H1 (cell line): ENCODE data around the gene C1orf56. TPM values are rescaled to one million over a fixed set of nuclear protein-coding genes. Genes with fewer than 3 reads are reported as not detected.

Experiments
- BRCA1 ChIP-seq: IDR thresholded peaks from 2 replicates; pipeline ENCODE4 v1.6.1; 2012; ENCODE audit warnings: low read depth, low read length, improper control_type of control experiment
- CHD1 ChIP-seq: IDR thresholded peaks from 2 replicates; pipeline ENCODE4 v1.6.1; 2012; ENCODE audit warnings: low read depth, low read length, improper control_type of control experiment
- CREB1 ChIP-seq: IDR thresholded peaks from 2 replicates; pipeline ENCODE4 v1.6.1; 2012; ENCODE audit warnings: inconsistent platforms
- CTBP2 ChIP-seq: IDR thresholded peaks from 2 replicates; pipeline ENCODE4 v1.7.0; 2011; ENCODE audit warnings: borderline replicate concordance, mild to moderate bottlenecking, moderate library complexity, mixed read lengths, low read length; ENCODE audit not compliant: insufficient read depth, insufficient read length
- EP300 ChIP-seq, 2 experiments: IDR thresholded peaks; 1 replicate in 1 of 2; 2 replicates in 1 of 2; pipeline ENCODE4 v1.6.1; 2011 to 2012; ENCODE audit warnings: low read depth in 2 of 2, low read length in 2 of 2, mild to moderate bottlenecking in 2 of 2, borderline replicate concordance in 1 of 2, inconsistent platforms in 1 of 2, moderate library complexity in 1 of 2
- GABPA ChIP-seq: IDR thresholded peaks from 2 replicates; pipeline ENCODE4 v1.6.1; 2011; ENCODE audit warnings: mild to moderate bottlenecking, low read length, moderate library complexity, borderline replicate concordance; ENCODE audit not compliant: insufficient read depth
- HDAC2 ChIP-seq, 2 experiments: fragments of 300-600 bp in 1 of 2; sonication (generic) in 1 of 2; IDR thresholded peaks; 2 replicates each; pipeline ENCODE4 v1.6.1; 2011 to 2012; ENCODE audit warnings: low read depth in 2 of 2, low read length in 2 of 2, mild to moderate bottlenecking in 2 of 2, moderate library complexity in 2 of 2, borderline replicate concordance in 1 of 2, inconsistent platforms in 1 of 2
- KDM4A ChIP-seq: IDR thresholded peaks from one replicate; pipeline ENCODE4 v1.7.1; 2012; ENCODE audit warnings: low read depth, mild to moderate bottlenecking, moderate library complexity, low read length, inconsistent platforms; ENCODE audit not compliant: severe bottlenecking
- KDM5A ChIP-seq: fragments of 200-600 bp; IDR thresholded peaks from 2 replicates; pipeline ENCODE4 v1.7.1; 2012; ENCODE audit warnings: mild to moderate bottlenecking, low read length, inconsistent platforms, mixed read lengths
- MAFK ChIP-seq: IDR thresholded peaks from 2 replicates; pipeline ENCODE4 v1.6.1; 2012; ENCODE audit warnings: low read depth, mild to moderate bottlenecking, improper control_type of control experiment, low read length
- PHF8 ChIP-seq: fragments of 200-600 bp; sonication (generic); conservative IDR thresholded peaks from 2 replicates; pipeline ENCODE4 v1.7.1; 2012; ENCODE audit warnings: low read depth, mild to moderate bottlenecking, inconsistent platforms, low read length, moderate library complexity
- POLR2A ChIP-seq, 2 experiments: IDR thresholded peaks; 1 replicate in 1 of 2; 2 replicates in 1 of 2; pipeline ENCODE4 v1.6.1; 2011; ENCODE audit warnings: low read depth in 2 of 2, low read length in 2 of 2, mild to moderate bottlenecking in 2 of 2; ENCODE audit errors: control extremely low read depth in 1 of 2
- SIN3A ChIP-seq, 2 experiments: IDR thresholded peaks in 1 of 2; conservative IDR thresholded peaks in 1 of 2; 2 replicates each; pipeline ENCODE4 v1.6.1; 2011 to 2012; ENCODE audit warnings: low read length in 2 of 2, improper control_type of control experiment in 1 of 2, low read depth in 1 of 2, mild to moderate bottlenecking in 1 of 2
- TAF7 ChIP-seq: optimal IDR thresholded peaks from 2 replicates; pipeline ENCODE3; 2011; ENCODE audit warnings: low read depth, mild to moderate bottlenecking, inconsistent platforms, low read length, moderate library complexity, borderline replicate concordance
- YY1 ChIP-seq: IDR thresholded peaks from 2 replicates; pipeline ENCODE4 v1.6.1; 2011; ENCODE audit warnings: low read depth, mild to moderate bottlenecking, low read length
- polyA plus RNA-seq, 7 experiments: library from polyadenylated mRNA; depleted of rRNA in 3 of 7; stranded (reverse) in 5 of 7; unstranded in 2 of 7; fragments of >200 nt in 5 of 7; fragments of 200-250 nt in 2 of 7; gene quantifications; 1 replicate in 5 of 7; 2 replicates in 1 of 7; 4 replicates in 1 of 7; pipeline versions ENCODE4 v1.2.1 to v1.2.3, GENCODE V29; 2011 to 2013; ENCODE audit warnings: missing spikeins in 2 of 7, mixed read lengths in 2 of 7
- total RNA-seq: library from RNA; stranded (reverse); fragmentation: NEBNext Ultra II Directional; extraction: Animal tissue kit (Norgen Biotek cat#: 25700); gene quantifications from 2 replicates; pipeline ENCODE4 v1.2.1, GENCODE V29; 2021
- TF ChIP-seq, protein P1 (sequence below): IDR thresholded peaks from 2 replicates; pipeline ENCODE4 v1.6.1; 2011; ENCODE audit warnings: low read depth, mild to moderate bottlenecking, low read length; ENCODE audit not compliant: insufficient read depth
- TF ChIP-seq, protein P2 (sequence below), 3 experiments: IDR thresholded peaks; 1 replicate in 2 of 3; 2 replicates in 1 of 3; pipeline versions ENCODE4 v1.5.1 to v1.6.1; 2011; ENCODE audit warnings: low read length in 3 of 3, mild to moderate bottlenecking in 3 of 3, inconsistent platforms in 2 of 3, low read depth in 1 of 3, moderate library complexity in 1 of 3; ENCODE audit not compliant: insufficient read depth in 1 of 3; ENCODE audit errors: control extremely low read depth in 1 of 3

C1orf56 gene
- total and polyA plus RNA-seq, 2 of the 8 experiments (the other 6 are each of a cell fraction or from before 2014, with no cell fraction given): 3.0 to 3.4 TPM

DNA sequence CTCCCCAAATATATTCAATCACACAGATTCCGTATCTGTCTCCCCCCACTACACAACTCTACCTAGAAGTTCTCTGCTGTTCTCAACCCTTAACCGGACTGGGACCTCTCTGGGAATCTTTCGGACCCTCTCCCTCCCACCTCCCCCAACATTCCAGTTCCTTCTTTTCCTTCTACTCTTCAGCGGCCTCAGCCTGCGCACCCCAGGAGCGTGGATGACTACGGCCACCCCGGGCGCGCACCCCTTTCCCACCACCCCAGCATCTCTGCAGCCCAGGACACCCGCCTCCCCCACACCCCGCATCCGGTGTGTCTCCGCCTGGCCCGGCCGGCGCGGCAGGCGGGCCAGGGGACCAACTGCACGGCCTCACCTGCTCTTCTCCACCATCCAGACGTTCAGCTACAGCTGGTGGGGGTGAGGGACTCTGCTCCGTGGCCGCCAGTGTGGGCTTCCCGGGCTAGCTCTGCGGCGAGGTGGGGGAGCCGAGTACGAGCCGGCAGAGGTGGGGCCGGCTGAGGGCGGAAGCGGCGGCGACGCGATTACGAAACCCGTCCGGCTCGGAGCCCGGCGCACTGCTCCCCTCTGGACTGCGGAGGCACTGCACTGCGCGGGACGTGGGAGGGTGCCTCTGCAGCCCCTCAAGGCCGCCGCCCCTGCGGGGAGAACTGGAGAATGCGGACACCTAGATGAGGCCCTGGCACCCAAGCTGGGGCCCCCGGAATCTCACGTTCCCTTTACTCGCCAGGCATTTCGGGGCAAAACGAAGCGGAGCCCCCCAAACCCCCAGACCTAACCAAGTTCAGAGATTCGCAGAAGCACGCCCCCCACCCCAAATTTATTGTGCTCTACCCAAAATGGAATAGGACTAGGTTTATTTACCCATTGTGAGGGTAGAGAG is 11.8 kb downstream of the C1orf56 start, which contains the start of gene CDC42SE1 (continued):
- TF ChIP-seq, protein P1, sequence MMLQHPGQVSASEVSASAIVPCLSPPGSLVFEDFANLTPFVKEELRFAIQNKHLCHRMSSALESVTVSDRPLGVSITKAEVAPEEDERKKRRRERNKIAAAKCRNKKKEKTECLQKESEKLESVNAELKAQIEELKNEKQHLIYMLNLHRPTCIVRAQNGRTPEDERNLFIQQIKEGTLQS: no peak
- TF ChIP-seq CTBP2: no peak
- peak; percentile 56; the same call in 1 of the 2 replicates for TF ChIP-seq YY1
- no peak for TF ChIP-seq KDM5A
- peak; percentile 56 for TF ChIP-seq TAF7
- peak; percentile 72 for TF ChIP-seq CREB1
- TF ChIP-seq BRCA1: no peak
- TF ChIP-seq PHF8: peak; percentile 64
- TF ChIP-seq, protein P2, sequence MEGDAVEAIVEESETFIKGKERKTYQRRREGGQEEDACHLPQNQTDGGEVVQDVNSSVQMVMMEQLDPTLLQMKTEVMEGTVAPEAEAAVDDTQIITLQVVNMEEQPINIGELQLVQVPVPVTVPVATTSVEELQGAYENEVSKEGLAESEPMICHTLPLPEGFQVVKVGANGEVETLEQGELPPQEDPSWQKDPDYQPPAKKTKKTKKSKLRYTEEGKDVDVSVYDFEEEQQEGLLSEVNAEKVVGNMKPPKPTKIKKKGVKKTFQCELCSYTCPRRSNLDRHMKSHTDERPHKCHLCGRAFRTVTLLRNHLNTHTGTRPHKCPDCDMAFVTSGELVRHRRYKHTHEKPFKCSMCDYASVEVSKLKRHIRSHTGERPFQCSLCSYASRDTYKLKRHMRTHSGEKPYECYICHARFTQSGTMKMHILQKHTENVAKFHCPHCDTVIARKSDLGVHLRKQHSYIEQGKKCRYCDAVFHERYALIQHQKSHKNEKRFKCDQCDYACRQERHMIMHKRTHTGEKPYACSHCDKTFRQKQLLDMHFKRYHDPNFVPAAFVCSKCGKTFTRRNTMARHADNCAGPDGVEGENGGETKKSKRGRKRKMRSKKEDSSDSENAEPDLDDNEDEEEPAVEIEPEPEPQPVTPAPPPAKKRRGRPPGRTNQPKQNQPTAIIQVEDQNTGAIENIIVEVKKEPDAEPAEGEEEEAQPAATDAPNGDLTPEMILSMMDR (IDR thresholded peaks at IDR 0.05; ENCODE audit: control extremely low read depth in 1 of 3, insufficient read depth in 1 of 3, low read depth in 1 of 3, low read length in 3 of 3): peak; percentile 75 to 82 (median 80)
- no peak for TF ChIP-seq MAFK
- peak in 1 of 2 experiments; percentile 29; a peak in 1 of 3 replicates for TF ChIP-seq POLR2A (IDR thresholded peaks at IDR 0.05; ENCODE audit: control extremely low read depth in 1 of 2, low read depth in 2 of 2, low read length in 2 of 2)
- no peak for TF ChIP-seq CHD1
- peak in 1 of 2 experiments; percentile 92; a peak in 2 of 4 replicates for TF ChIP-seq SIN3A (conservative IDR thresholded peaks at IDR 0.05 in 1 of 2, IDR thresholded peaks at IDR 0.05 in 1 of 2; ENCODE audit: low read depth in 1 of 2, low read length in 2 of 2)
- TF ChIP-seq HDAC2 (IDR thresholded peaks at IDR 0.05; ENCODE audit: borderline replicate concordance in 1 of 2, low read depth in 2 of 2, low read length in 2 of 2): peak in 1 of 2 experiments; percentile 78; a peak in 1 of 4 replicates
- TF ChIP-seq GABPA: 0 out of 2 replicates have a peak, but pooled peaks have one; percentile 70
- TF ChIP-seq KDM4A: peak; percentile 63
- TF ChIP-seq EP300 (IDR thresholded peaks at IDR 0.05; ENCODE audit: borderline replicate concordance in 1 of 2, low read depth in 2 of 2, low read length in 2 of 2): peak in 1 of 2 experiments; percentile 4; a peak in 1 of 3 replicates
